K562 (cell line): ENCODE measurements around the gene C16orf95. TPM values are rescaled to one million over a fixed set of nuclear protein-coding genes. Genes with fewer than 3 reads are reported as not detected.
A peak's percentile ranks its signal among the peaks of the same experiment; 100 is the strongest.

Source experiments
- AFF1 ChIP-seq, 2 experiments: fragments of 450-650 bp; IDR thresholded peaks; 2 replicates each; pipeline ENCODE4 v1.6.1; 2018; ENCODE audit warnings: mild to moderate bottlenecking in 2 of 2, low read depth in 1 of 2; ENCODE audit not compliant: partially characterized antibody in 2 of 2
- BRCA1 ChIP-seq, 2 experiments: fragments of 450-650 bp in 1 of 2; sonication (generic) in 1 of 2; formaldehyde crosslinking in 1 of 2; IDR thresholded peaks; 2 replicates each; pipeline versions ENCODE4 v1.5.0 to v1.6.1; 2017 to 2020; ENCODE audit warnings: mild to moderate bottlenecking in 1 of 2, missing genetic modification reagents in 1 of 2
- BRF1 ChIP-seq: IDR thresholded peaks from 3 replicates; pipeline ENCODE4 v1.6.1; 2011; ENCODE audit warnings: borderline replicate concordance, mild to moderate bottlenecking; ENCODE audit not compliant: insufficient read length; ENCODE audit errors: extremely low read depth
- CBX2 ChIP-seq: fragments of 200-600 bp; sonication (generic); IDR thresholded peaks from one replicate; pipeline ENCODE4 v1.6.1; 2012; ENCODE audit warnings: mild to moderate bottlenecking, low read length, inconsistent platforms; ENCODE audit not compliant: insufficient read depth, poor library complexity, severe bottlenecking
- CBX3 ChIP-seq, 2 experiments: IDR thresholded peaks; 1 replicate in 1 of 2; 2 replicates in 1 of 2; pipeline ENCODE4 v1.6.1; 2012; ENCODE audit warnings: inconsistent platforms in 2 of 2, low read length in 2 of 2, borderline replicate concordance in 1 of 2, control low read depth in 1 of 2
- CREB1 ChIP-seq, 2 experiments: sonication (generic) in 1 of 2; formaldehyde crosslinking in 1 of 2; IDR thresholded peaks; 2 replicates each; pipeline versions ENCODE4 v1.6.1 to v1.8.0; 2012 to 2022; ENCODE audit warnings: inconsistent platforms in 1 of 2, mild to moderate bottlenecking in 1 of 2, missing genetic modification reagents in 1 of 2, moderate library complexity in 1 of 2
- HEY1 ChIP-seq: fragments of 250-450 bp; sonication (Bioruptor Pico); IDR thresholded peaks from 2 replicates; pipeline ENCODE4 v1.5.0; 2020; ENCODE audit warnings: mild to moderate bottlenecking, moderate library complexity, borderline replicate concordance
- SIRT6 ChIP-seq: IDR thresholded peaks from one replicate; pipeline ENCODE4 v1.6.1; 2012; ENCODE audit warnings: low read depth, mild to moderate bottlenecking, control low read depth, inconsistent platforms, low read length, moderate library complexity
- SMC3 ChIP-seq: conservative IDR thresholded peaks from 2 replicates; pipeline ENCODE4 v1.6.1; 2011; ENCODE audit warnings: low read depth, low read length, improper control_type of control experiment; ENCODE audit not compliant: insufficient read depth
- SRF ChIP-seq, 2 experiments: fragments of 250-450, 450-650 bp in 1 of 2; sonication (Bioruptor Pico) in 1 of 2; sonication (generic) in 1 of 2; formaldehyde crosslinking; IDR thresholded peaks; 2 replicates each; pipeline versions ENCODE4 v1.5.0 to v1.5.1; 2020 to 2022; ENCODE audit warnings: mild to moderate bottlenecking in 1 of 2, missing genetic modification reagents in 1 of 2
- ZFP1 ChIP-seq: fragments of 450-650 bp; formaldehyde crosslinking; IDR thresholded peaks from 2 replicates; pipeline ENCODE4 v1.4.0; 2020; ENCODE audit warnings: mild to moderate bottlenecking, mixed read lengths
- ZNF143 ChIP-seq: sonication (generic); formaldehyde crosslinking; IDR thresholded peaks from 2 replicates; pipeline ENCODE4 v1.9.0; 2022; ENCODE audit warnings: mild to moderate bottlenecking, missing genetic modification reagents
- ZNF511 ChIP-seq: sonication (generic); formaldehyde crosslinking; IDR thresholded peaks from 2 replicates; pipeline ENCODE4 v1.8.0; 2022; ENCODE audit warnings: mild to moderate bottlenecking, missing genetic modification reagents
- ZNF668 ChIP-seq: fragments of 250-450 bp; sonication (Bioruptor Pico); IDR thresholded peaks from 2 replicates; pipeline ENCODE4 v1.8.0; 2022; ENCODE audit warnings: mild to moderate bottlenecking, inconsistent platforms
- ZNF785 ChIP-seq: fragments of 250-450 bp; sonication (Bioruptor Pico); IDR thresholded peaks from 2 replicates; pipeline ENCODE4 v1.4.0; 2020; ENCODE audit warnings: mild to moderate bottlenecking
- polyA plus RNA-seq, 8 experiments: library from polyadenylated mRNA; depleted of rRNA in 4 of 8; stranded (reverse) in 5 of 8; unstranded in 3 of 8; fragments of >200 nt; fragmentation: Nextera tagmentation in 2 of 8; fragmentation: Illumina TruSeq in 1 of 8; extraction: Ambion mirVana in 2 of 8; extraction: Trizol in 1 of 8; gene quantifications; 2 replicates each; pipeline versions ENCODE4 v1.2.1 to v1.2.3, GENCODE V29; 2011 to 2014; ENCODE audit warnings: inconsistent platforms in 1 of 8, missing spikeins in 1 of 8
- total RNA-seq, 7 experiments: library from RNA; depleted of rRNA in 6 of 7; stranded (reverse); fragments of >200 nt in 6 of 7; fragmentation: Illumina TruSeq in 2 of 7; extraction: Trizol in 2 of 7; gene quantifications; 2 replicates each; pipeline versions ENCODE4 v1.2.1 to v1.2.3, GENCODE V29; 2011 to 2021; ENCODE audit warnings: low replicate concordance in 1 of 7
- TF ChIP-seq, protein P1 (sequence below): sonication (generic); formaldehyde crosslinking; IDR thresholded peaks from 2 replicates; pipeline ENCODE4 v1.8.1; 2023; ENCODE audit warnings: mild to moderate bottlenecking, missing genetic modification reagents

C16orf95 gene
- total and polyA plus RNA-seq, 9 of the 15 experiments (the other 6 are each of a cell fraction or from before 2014, with no cell fraction given) = 6.5 to 20.5 (median 9.4) TPM

DNA sequence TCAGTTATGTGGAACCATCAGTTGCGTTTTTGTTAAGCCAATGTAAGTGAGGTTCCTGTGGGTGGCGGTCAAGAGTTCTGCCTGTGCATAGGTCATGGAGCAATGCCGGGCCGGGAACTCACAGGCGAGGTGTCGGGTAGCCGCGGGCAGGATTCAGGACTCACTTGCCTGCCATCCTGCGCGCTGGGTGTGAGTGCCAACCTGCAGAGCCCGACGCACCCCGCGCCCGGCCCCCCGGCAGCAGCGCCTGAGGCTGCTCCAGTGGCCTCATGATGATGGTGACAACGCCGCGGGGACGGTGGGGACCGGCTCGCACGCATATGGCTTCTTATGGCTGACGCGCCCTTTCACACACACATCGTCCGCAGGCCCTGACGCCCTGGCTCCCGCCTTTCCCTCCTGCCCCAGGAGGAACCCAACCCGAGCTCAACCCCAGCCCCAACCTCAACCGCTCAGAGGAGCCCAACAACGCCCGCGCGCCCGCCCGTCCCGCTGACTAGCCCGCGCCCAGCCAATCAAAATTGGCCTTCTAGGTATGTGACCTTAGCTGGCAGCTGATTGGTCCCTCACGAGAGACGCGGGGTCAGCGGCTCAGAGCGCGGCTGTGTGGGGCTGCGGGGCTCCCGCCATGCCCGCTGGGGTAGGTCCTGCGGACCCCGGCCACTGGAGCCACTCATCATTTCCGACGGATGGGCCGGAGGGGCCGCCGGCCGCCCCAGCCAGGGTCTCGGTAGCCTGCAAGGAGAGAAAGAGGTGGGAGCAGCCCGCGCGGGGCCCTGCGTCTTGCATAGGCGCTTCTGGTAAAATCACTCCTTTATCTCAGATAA is at the start of gene C16orf95 (continued):
- TF ChIP-seq SMC3 (0 out of 2 replicates have a peak, but pooled peaks have one; percentile 21), ZNF668 (CRISPR knock-in tag) (no peak), SRF (CRISPR knock-in tag; IDR thresholded peaks at IDR 0.05) (no peak), CBX3 (IDR thresholded peaks at IDR 0.05; ENCODE audit: borderline replicate concordance in 1 of 2, low read length in 2 of 2) (peak in 1 of 2 experiments; percentile 67; a peak in 2 of 3 replicates), AFF1 (IDR thresholded peaks at IDR 0.05; ENCODE audit: low read depth in 1 of 2, partially characterized antibody in 2 of 2) (no peak), CBX2 (no peak), HEY1 (CRISPR knock-in tag) (no peak), SIRT6 (no peak), ZNF511 (CRISPR knock-in tag) (peak; percentile 75), ZNF785 (CRISPR knock-in tag) (no peak), BRCA1 (IDR thresholded peaks at IDR 0.05) (no peak), BRCA1 (CRISPR knock-in tag; IDR thresholded peaks at IDR 0.05) (no peak), ZFP1 (no peak), CREB1 (IDR thresholded peaks at IDR 0.05) (no peak), CREB1 (CRISPR knock-in tag; IDR thresholded peaks at IDR 0.05) (0 out of 2 replicates have a peak, but pooled peaks have one; percentile 45), BRF1 (no peak), ZNF143 (CRISPR knock-in tag) (no peak)
- TF ChIP-seq, protein P1, sequence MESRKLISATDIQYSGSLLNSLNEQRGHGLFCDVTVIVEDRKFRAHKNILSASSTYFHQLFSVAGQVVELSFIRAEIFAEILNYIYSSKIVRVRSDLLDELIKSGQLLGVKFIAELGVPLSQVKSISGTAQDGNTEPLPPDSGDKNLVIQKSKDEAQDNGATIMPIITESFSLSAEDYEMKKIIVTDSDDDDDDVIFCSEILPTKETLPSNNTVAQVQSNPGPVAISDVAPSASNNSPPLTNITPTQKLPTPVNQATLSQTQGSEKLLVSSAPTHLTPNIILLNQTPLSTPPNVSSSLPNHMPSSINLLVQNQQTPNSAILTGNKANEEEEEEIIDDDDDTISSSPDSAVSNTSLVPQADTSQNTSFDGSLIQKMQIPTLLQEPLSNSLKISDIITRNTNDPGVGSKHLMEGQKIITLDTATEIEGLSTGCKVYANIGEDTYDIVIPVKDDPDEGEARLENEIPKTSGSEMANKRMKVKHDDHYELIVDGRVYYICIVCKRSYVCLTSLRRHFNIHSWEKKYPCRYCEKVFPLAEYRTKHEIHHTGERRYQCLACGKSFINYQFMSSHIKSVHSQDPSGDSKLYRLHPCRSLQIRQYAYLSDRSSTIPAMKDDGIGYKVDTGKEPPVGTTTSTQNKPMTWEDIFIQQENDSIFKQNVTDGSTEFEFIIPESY = no peak
